HepG2 (cell line): Measurements from ENCODE around the gene CENPP. TPM values are rescaled to one million over a fixed set of nuclear protein-coding genes. Genes with fewer than 3 reads are reported as not detected.

Experiments
- ATAC-seq: fragments of 200-7000 bp; cut with Tn5 transposase; 3 replicates; pipeline ENCODE4 v1.9.1; 2020; ENCODE audit warnings: mild to moderate bottlenecking, moderate library complexity
- BruUV-seq: library from RNA; stranded (reverse); fragments of 400-500 nt; replicated peaks from 2 replicates; lab custom pipeline; 2021; lab: Mats Ljungman, UMichigan
- CTCF ChIA-PET: fragments of 300-600 bp; formaldehyde crosslinking; extraction: SDS; loops from one replicate; lab custom pipeline; 2021; ENCODE audit warnings: low total read pairs, inconsistent platforms, low intra/inter-chr PET ratio; lab: Yijun Ruan, JAX
- POLR2A ChIA-PET: fragments of 350-600 bp; sonication (Branson Sonifier 250); formaldehyde crosslinking; loops from one replicate; lab custom pipeline; 2020; ENCODE audit warnings: antibody characterized with exemption, inconsistent platforms; lab: Yijun Ruan, JAX
- DNase-seq: peaks from one replicate; pipeline ENCODE4 v3.0.0-alpha.2; 2015; ENCODE audit warnings: low spot score
- FAIRE-seq: peaks from 3 replicates; lab custom pipeline; 2011; peaks lifted over from hg19 to GRCh38; lab: Jason Lieb, UNC
- H2AFZ ChIP-seq: one replicate; pipeline ENCODE4 v1.6.1; 2011; ENCODE audit warnings: low read length, inconsistent platforms
- H3K27ac ChIP-seq: fragments of 300-600 bp; 3 replicates; pipeline ENCODE4 v1.8.0; 2011; ENCODE audit warnings: mixed run types, mild to moderate bottlenecking, mixed read lengths, low read length, inconsistent platforms; ENCODE audit not compliant: insufficient read depth; ENCODE audit errors: extremely low read length
- H3K27me3 ChIP-seq, 2 experiments: fragments of 200-600 bp in 1 of 2; 2 replicates in 1 of 2; 3 replicates in 1 of 2; pipeline versions ENCODE4 v1.6.0 to v1.8.0; 2011; ENCODE audit warnings: low read length in 2 of 2, mild to moderate bottlenecking in 2 of 2, moderate library complexity in 2 of 2, inconsistent platforms in 1 of 2; ENCODE audit not compliant: insufficient read depth in 2 of 2, control insufficient read depth in 1 of 2
- H3K36me3 ChIP-seq, 2 experiments: fragments of 200-600 bp in 1 of 2; replicated peaks in 1 of 2; 2 replicates in 1 of 2; 3 replicates in 1 of 2; pipeline versions ENCODE4 v1.5.1 to v1.8.0; 2011; ENCODE audit warnings: low read length in 2 of 2, inconsistent platforms in 1 of 2; ENCODE audit not compliant: insufficient read depth in 2 of 2, control insufficient read depth in 1 of 2
- H3K4me1 ChIP-seq: 2 replicates; pipeline ENCODE4 v1.5.1; 2012; ENCODE audit warnings: low read length, inconsistent platforms; ENCODE audit not compliant: insufficient read depth
- H3K4me2 ChIP-seq: 2 replicates; pipeline ENCODE4 v1.6.0; 2011; ENCODE audit warnings: low read depth, low read length, inconsistent platforms
- H3K4me3 ChIP-seq, 3 experiments: fragments of 200-600 bp in 1 of 3; sonication (generic), shearing (Covaris generic) in 1 of 3; replicated peaks in 1 of 3; 2 replicates each; pipeline ENCODE4 v1.5.1; 2011 to 2016; ENCODE audit warnings: low read length in 3 of 3, inconsistent platforms in 2 of 3, low read depth in 2 of 3, mild to moderate bottlenecking in 2 of 3, control low read depth in 1 of 3, mixed read lengths in 1 of 3; ENCODE audit not compliant: insufficient read depth in 1 of 3
- H3K79me2 ChIP-seq: one replicate; pipeline ENCODE4 v1.6.1; 2011; ENCODE audit warnings: low read length, inconsistent platforms; ENCODE audit not compliant: insufficient read depth
- H3K9ac ChIP-seq: 2 replicates; pipeline ENCODE4 v1.6.0; 2011; ENCODE audit warnings: mild to moderate bottlenecking, low read depth, low read length, inconsistent platforms; ENCODE audit not compliant: insufficient read depth
- H3K9me3 ChIP-seq: 2 replicates; pipeline ENCODE4 v1.5.1; 2012; ENCODE audit warnings: mild to moderate bottlenecking, low read length
- H4K20me1 ChIP-seq: 2 replicates; pipeline ENCODE4 v1.6.0; 2011; ENCODE audit warnings: inconsistent platforms, mild to moderate bottlenecking, low read length, moderate library complexity; ENCODE audit not compliant: insufficient read depth
- MNT ChIP-seq: fragments of 450-650 bp; IDR thresholded peaks from 2 replicates; pipeline ENCODE4 v1.6.1; 2016
- ZC3H13 ChIP-seq: sonication (generic); formaldehyde crosslinking; IDR thresholded peaks from 2 replicates; pipeline ENCODE4 v1.8.1; 2023; ENCODE audit warnings: mild to moderate bottlenecking, missing genetic modification reagents, moderate library complexity
- ZC3H4 ChIP-seq: sonication (generic); formaldehyde crosslinking; IDR thresholded peaks from 2 replicates; pipeline ENCODE4 v1.4.0; 2020; ENCODE audit warnings: missing genetic modification reagents, borderline replicate concordance
- ZFP41 ChIP-seq: sonication (generic); formaldehyde crosslinking; IDR thresholded peaks from 2 replicates; pipeline ENCODE4 v1.4.0; 2020; ENCODE audit warnings: mild to moderate bottlenecking, missing genetic modification reagents, borderline replicate concordance
- ZNF354B ChIP-seq: sonication (generic); formaldehyde crosslinking; IDR thresholded peaks from 2 replicates; pipeline ENCODE4 v1.8.0; 2022; ENCODE audit warnings: mild to moderate bottlenecking, missing genetic modification reagents
- ZNF451 ChIP-seq: sonication (generic); formaldehyde crosslinking; IDR thresholded peaks from 2 replicates; pipeline ENCODE4 v1.5.0; 2020; ENCODE audit warnings: mild to moderate bottlenecking, missing genetic modification reagents
- ZNF513 ChIP-seq: sonication (generic); formaldehyde crosslinking; conservative IDR thresholded peaks from 2 replicates; pipeline ENCODE4 v1.5.0; 2020; ENCODE audit warnings: missing genetic modification reagents
- ZNF607 ChIP-seq: sonication (generic); formaldehyde crosslinking; IDR thresholded peaks from 2 replicates; pipeline ENCODE4 v1.5.1; 2020; ENCODE audit warnings: missing genetic modification reagents, mild to moderate bottlenecking, borderline replicate concordance
- ZNF83 ChIP-seq: sonication (generic); formaldehyde crosslinking; IDR thresholded peaks from 2 replicates; pipeline ENCODE4 v1.4.0; 2020; ENCODE audit warnings: missing genetic modification reagents, mild to moderate bottlenecking, borderline replicate concordance
- WGBS: methylation state at CpG from one replicate; pipeline ENCODE4 v1.1.6; 2017; ENCODE audit warnings: low lambda C conversion rate; 5-methylcytosine and 5-hydroxymethylcytosine counted together
- in situ Hi-C: cut with HindIII; loops from 2 replicates; pipeline ENCODE4 v1.10.0; 2017; ENCODE audit warnings: low pct_unique_long_range_greater_than_20kb; ENCODE audit not compliant: extremely low pct_ligation_motif_present
- intact Hi-C: fragments of 100-400 bp; cut with micrococcal nuclease; formaldehyde crosslinking; loops from one replicate; pipeline ENCODE4 v1.10.0; 2022; ENCODE audit not compliant: unreplicated experiment
- polyA plus RNA-seq, 8 experiments: library from polyadenylated mRNA; depleted of rRNA in 3 of 8; stranded (reverse) in 7 of 8; unstranded in 1 of 8; fragments of >200 nt; fragmentation: Illumina TruSeq in 4 of 8; extraction: Trizol in 4 of 8; gene quantifications; 2 replicates each; pipeline versions ENCODE4 v1.2.1 to v1.2.3, GENCODE V29; 2011 to 2016; ENCODE audit warnings: low read depth in 4 of 8, missing spikeins in 1 of 8, mixed read lengths in 1 of 8; ENCODE audit not compliant: insufficient read depth in 1 of 8
- total RNA-seq, 5 experiments: library from RNA; depleted of rRNA; stranded (reverse); fragments of >200 nt; fragmentation: Illumina TruSeq; extraction: Trizol; gene quantifications; 2 replicates each; pipeline ENCODE4 v1.2.3, GENCODE V29; 2016; ENCODE audit warnings: low read depth in 1 of 5

CENPP gene
- total and polyA plus RNA-seq, 2 of the 13 experiments (the other 11 are each of a cell fraction or from before 2014, with no cell fraction given): 2.0 to 11.4 TPM

GRCh38 chr9:92476962-92477361 is 151.2 kb downstream of the CENPP start:
- in situ Hi-C loops: no loop called here
- POLR2A ChIA-PET: no interaction called here
- H3K4me1 ChIP-seq: peaks cover 13% of the 10 kb centered on the region
- TF ChIP-seq ZFP41 (CRISPR knock-in tag): no peak
- TF ChIP-seq, all 625 proteins: peak for 0
- Histone ChIP-seq H3K36me3 (no peaks in the 10 kb centered on the region), H3K4me3 (no peak overlapping the region), H3K9ac (no peak overlapping the region), H3K27me3 (no peaks in the 10 kb centered on the region), H3K27ac (no peak overlapping the region), H3K79me2 (no peaks in the 10 kb centered on the region), H4K20me1 (no peaks in the 10 kb centered on the region), H3K9me3 (no peaks in the 10 kb centered on the region), H3K4me2 (no peak overlapping the region), H2AFZ (no peak overlapping the region)
- FAIRE-seq (no peak), ATAC-seq (no peak), DNase-seq (no peak)
- CTCF ChIA-PET: no interaction called here
- no TSS peak for BruUV-seq
- intact Hi-C loops: no loop called here
- 86% methylated on average over 1 of the region's 1 CpG for WGBS

GRCh38 chr9:92478783-92479182 is 153.0 kb downstream of the CENPP start:
- Histone ChIP-seq H3K27me3 (no peaks in the 10 kb centered on the region), H3K36me3 (no peaks in the 10 kb centered on the region), H3K79me2 (no peaks in the 10 kb centered on the region), H3K27ac (no peak overlapping the region), H3K9me3 (no peaks in the 10 kb centered on the region), H3K9ac (no peak overlapping the region), H3K4me2 (no peak overlapping the region), H3K4me3 (no peak overlapping the region), H2AFZ (no peak overlapping the region), H3K4me1 (peaks cover 13% of the 10 kb centered on the region), H4K20me1 (no peaks in the 10 kb centered on the region)
- TF ChIP-seq ZNF513 (CRISPR knock-in tag) (no peak), ZNF607 (no peak), ZNF83 (no peak), ZC3H13 (CRISPR knock-in tag) (no peak), ZC3H4 (CRISPR knock-in tag) (no peak), ZNF354B (no peak), ZNF451 (CRISPR knock-in tag) (no peak), MNT (no peak)
- ChIA-PET POLR2A (no interaction called here), CTCF (no interaction called here)
- DNase-seq (no peak), ATAC-seq (no peak), FAIRE-seq (no peak)
- in situ Hi-C loops: no loop called here
- 89% methylated on average over 7 of the region's 7 CpGs for WGBS
- no TSS peak for BruUV-seq
- intact Hi-C loops: no loop called here
